GM18873 (cell line): ENCODE measurements around the gene AVPI1.
"Not testable (repeated sequence)": the region's sequence is repeated elsewhere in the genome, so short reads cannot be mapped to it uniquely, and the experiment has no call there.

Experiments
- ATAC-seq: cut with Tn5 transposase; IDR thresholded peaks from one replicate; pipeline ENCODE4 v1.9.1; 2021; ENCODE audit warnings: mild to moderate bottlenecking, moderate library complexity, moderate number of reproducible peaks; ENCODE audit not compliant: unreplicated experiment, low FRiP score

Gene AVPI1

DNA sequence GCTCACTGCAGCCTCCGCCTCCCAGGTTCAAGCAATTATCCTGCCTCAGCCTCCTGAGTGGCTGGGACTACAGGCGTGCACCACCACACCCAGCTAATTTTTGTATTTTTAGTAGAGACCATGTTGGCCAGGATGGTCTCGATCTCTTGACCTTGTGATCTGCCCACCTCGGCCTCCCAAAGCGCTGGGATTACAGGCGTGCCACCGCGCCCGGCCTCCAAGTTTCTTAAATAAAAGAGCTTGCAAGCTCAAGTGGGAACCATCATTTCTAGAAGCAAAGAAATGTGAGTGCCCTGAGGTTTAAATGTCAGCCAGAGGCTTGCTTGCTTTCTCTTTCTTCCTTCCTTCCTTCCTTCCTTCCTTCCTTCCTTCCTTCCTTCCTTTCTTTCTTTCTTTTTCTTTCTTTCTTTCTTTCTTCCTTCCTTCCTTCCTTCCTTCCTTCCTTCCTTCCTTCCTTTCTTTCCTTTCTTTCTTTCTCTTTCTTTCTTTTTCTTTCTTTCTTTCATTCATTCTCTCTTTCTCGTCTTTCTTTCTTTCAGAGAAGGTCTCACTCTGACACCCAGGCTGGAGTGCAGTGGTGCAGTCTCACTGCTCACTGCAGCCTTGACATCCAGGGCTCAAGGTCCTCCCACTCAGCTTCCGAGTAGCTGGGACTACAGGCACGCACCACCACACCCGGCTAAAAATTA lies 44.4 kb downstream of the AVPI1 start:
- ATAC-seq, result not testable (repeated sequence)

DNA sequence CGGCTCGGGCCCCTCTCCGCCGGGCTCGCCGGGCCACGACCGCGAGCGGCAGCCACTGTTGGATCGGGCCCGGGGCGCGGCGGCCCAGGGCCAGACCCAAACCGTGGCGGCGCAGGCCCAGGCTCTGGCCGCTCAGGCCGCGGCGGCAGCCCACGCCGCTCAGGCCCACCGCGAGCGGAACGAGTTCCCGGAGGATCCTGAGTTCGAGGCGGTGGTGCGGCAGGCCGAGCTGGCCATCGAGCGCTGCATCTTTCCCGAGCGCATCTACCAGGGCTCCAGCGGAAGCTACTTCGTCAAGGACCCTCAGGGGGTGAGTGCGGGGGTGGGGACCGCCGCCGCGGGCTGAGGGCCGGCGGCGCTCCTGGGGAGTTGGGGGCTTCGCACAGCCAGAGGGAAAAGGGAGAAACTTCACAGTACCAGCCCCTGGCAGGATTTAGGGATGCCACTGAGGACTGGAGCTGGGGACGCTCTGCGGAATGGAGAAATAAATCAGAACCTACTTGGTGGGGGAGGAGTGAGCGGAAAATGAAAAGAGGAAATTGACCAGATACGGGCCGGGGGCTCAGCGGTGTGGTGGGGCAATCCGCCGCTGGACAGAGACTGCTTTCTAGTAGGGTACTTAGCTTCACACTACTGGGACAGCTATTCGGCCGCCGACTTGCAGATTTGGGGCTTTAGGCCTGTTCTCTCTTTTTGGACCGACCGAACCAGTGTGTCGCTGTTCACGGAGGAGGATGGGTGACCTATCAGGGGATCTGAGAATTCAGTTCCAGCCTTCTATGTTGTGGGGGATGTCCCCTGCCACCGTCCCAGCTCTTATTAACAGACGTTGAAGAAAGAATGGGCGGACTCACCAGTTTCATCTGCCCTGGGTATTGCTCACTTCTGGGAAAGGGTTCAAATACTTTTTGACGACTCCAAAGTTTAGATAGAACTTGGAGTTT lies 45.9 kb downstream of the AVPI1 start:
- peak; percentile 13 for ATAC-seq

DNA sequence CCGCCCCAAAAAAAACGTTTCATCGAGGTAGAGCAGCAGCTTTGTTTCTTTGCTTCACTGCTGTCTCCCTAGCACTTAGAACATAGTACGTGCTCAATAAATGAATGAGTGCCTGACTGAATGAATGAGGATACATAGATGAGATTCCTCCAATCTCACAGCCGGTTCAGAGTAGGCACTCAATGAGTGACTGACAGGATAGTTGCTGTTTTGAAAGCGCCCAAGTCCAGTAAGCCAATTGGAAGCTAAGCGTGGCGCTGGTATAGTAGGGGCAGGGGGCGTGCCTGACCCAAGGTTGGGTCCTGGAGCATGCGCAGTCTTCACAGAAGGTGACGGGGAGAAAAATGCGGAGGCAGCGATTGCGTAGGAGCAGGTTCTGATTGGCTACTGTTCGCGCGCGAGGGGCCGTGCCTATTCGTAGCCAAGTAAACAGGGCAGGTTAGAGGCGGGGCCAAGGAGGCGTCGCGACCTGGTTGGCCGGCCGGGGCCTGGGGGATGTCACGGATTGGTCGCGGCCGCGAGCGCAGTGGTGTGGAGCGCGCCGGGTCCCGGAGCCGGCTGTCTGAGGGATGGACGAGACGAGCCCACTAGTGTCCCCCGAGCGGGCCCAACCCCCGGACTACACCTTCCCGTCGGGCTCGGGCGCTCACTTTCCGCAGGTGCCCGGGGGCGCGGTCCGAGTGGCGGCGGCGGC lies 46.7 kb downstream of the AVPI1 start, which contains the start of gene PI4K2A:
TSS of gene PI4K2A (plus strand) at position 498 of the 694 bp plus-strand sequence. CDS start at position 570, 72 bp downstream.
- ATAC-seq, result peak; percentile 96

DNA sequence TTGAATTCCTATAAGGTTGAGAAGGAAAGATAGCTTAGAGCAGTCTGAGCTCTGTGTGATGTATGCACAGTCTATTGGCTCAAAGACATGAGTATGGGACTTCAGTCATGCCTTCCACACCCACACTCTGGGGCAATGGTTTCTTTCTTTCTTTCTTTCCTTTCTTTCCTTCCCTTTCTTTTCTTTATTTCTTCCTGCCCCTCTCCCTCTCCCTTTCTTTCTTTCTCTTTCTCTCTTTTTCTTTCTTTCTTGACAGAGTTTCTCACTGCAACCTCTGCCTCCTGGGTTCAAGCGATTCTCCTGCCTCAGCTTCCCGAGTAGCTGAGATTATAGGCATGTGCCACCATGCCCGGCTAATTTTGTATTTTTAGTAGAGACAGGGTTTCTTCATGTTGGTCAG lies 48.0 kb downstream of the AVPI1 start:
- ATAC-seq, result not testable (repeated sequence)

DNA sequence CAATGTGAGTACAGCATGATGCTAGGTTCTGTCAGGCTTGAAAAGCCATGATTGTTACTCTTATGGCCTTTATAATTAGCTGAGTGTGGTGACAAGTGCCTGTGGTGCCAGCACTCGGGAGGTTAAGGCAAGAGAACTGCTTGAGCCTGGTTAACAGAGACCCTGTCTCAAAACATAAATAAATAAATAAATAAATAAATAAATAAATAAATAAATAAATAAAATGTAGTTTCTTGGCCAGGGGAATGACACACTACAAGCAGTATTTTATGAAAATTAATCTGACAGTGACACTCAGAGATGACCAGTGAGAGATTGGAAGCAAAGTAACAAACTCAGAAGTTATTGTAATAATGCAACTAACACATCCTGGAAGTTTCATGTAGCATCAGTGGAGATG lies 51.5 kb downstream of the AVPI1 start:
- ATAC-seq, result no peak

DNA sequence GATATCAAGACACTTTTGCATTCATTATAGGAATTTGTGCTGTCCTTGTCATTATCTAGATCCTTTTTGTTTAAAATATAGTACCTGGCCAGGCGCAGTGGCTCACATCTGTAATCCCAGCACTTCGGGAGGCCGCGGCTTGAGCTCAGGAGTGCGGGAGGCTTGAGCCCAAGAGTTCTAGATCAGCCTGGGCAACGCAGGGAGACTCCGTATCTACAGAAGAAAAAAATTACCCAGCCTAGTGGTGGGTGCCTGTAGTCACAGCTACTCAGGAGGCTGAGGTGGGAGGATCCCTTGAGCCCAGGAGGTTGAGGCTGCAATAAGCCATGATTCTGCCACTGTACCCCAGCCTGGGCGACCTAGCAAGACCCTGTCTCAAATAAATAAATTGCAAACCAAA lies 53.1 kb downstream of the AVPI1 start:
- ATAC-seq, result no peak

DNA sequence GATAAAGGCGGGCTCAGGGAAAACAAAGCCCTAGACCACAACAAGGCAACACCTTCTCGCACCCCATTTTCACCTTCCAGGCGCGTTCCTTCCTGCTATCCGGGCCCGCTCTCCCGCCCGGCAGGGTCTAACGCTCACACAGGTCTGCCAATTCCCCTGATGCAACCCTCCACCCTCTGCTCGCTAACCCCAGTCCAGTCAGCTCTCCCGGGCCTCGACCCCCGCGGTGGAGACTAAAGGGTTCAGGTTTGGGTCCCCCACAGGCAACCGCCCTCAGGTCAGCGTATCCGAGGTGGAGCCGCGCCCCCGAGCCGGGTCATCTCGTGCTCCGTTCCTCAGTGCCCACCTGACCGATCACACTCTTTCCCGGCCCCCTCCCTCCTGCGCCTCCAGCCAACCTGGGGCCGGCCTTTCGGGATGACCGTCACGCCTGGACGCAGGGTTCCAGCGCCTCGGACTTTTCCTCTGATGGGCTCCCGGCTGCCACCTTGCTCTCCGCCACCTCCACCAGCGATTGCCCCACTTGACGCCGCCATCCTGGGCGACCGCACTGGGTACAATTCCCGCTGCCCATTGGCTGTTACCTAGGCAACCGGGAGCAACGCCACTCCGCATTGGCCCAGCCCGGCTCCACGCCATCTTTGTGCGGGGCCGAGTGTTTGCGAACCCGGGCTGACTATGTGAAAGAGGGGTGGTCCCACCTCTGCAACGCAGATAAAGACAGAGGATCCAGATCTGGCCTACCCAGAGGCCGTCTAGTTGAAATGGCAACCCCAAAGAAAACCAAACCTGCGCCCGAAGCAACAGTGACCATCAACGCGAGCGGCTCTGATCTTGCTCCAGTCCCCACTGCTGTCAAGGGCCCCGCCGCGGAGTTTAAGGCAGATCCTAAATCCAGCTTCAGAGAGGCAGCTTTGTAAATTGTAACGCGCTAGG lies 53.8 kb downstream of the AVPI1 start, which contains the start of gene MORN4:
TSS of gene MORN4 (minus strand) at position 552 of the 936 bp plus-strand sequence. CDS start 13,847 bp downstream, outside the sequence.
- ATAC-seq, result peak; percentile 87

DNA sequence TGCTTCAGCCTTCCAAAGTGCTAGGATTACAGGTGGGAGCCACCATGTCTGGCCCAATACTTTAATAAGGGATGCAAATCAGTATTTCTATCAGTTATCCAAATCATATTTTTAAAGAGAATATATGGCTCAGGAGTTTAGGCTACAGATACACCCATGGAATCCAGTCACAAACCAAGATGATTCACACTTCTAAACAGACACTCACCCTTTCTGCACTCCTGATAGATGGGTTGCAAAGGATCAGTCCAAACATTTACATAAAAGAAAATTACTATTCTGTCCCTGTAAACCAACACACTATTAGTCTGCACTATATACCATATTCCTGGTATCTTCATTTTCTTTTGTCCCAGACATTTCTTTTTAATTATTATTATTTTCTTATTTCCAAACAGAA lies 55.9 kb downstream of the AVPI1 start:
- no peak for ATAC-seq

DNA sequence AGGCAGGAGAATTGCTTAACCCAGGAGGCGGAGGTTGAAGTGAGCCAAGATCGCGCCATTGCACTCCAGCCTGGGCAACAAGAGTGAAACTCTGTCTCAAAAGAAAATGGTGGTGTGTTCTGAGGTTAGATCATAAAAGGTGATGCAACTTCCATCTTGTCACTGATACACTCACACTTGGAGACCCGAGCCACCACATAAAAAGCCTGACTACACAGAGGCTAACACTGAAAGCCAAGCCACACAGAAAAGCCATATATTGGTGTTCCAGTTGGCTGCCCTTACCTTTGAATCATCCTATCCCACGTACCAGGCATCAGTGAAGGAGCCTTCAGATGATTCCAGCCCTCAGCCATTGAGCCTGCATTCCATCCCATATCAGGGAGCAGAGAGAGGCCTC lies 57.8 kb downstream of the AVPI1 start:
- no peak for ATAC-seq

DNA sequence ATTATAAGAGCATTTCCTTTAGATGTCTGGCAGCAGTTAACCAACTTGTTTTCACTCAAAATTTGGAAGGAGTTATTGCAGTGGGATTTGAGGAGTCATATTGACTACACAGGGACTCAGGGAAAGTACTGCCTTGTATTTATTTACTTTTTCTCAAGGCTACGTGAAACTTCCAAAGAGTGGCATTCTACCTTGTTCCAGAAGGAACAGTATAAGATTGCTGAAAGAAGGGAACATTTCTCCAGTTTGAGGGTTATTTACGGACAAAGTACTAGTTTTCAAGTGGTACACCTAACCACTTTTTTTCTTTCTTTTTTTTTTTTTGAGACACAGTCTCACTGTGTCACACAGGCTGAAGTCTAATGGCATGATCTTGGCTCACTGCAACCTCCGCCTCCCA lies 58.8 kb downstream of the AVPI1 start:
- no peak for ATAC-seq

DNA sequence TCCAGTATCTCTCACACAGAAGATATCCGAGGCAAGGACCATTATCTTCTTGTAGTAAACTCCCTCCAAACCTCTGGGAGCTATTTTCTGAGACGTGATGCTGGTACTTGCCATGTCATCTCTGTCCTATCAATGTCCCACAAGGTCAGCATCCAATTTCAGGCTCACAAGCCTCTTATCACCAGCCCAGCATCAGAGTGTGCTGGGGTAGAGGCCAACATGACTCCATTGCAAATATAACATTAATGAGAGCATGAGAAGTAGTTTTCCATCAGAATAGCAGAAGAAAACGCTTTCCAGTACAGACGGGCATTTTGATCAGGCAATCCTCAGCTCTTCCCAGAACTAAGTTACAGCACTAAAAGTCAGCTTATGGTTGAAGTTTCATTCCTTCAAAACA lies 59.3 kb downstream of the AVPI1 start:
- no peak for ATAC-seq
